ENCODE measurements around the gene PTPRB.

The PTPRB gene

GRCh38 chr12:70670948-70671347 lies 33.7 kb upstream of the PTPRB start:
- DNase-seq (ENCODE audit: low read depth), result no peak
- TF ChIP-seq MAX (IDR thresholded peaks at IDR 0.05; ENCODE audit: low read depth, low read length), result no peak
- H3K4me3 ChIP-seq (ENCODE audit: low read depth, low read length), result no peak overlapping the region

- H3K4me3 ChIP-seq (ENCODE audit: low read depth, low read length), result no peak overlapping the region
- TF ChIP-seq CTCF (IDR thresholded peaks at IDR 0.05; ENCODE audit: low read depth, low read length) (no peak), MAX (IDR thresholded peaks at IDR 0.05; ENCODE audit: low read depth, low read length) (no peak), MYC (IDR thresholded peaks at IDR 0.05; ENCODE audit: low read depth, low read length) (no peak), POLR2A (IDR thresholded peaks at IDR 0.05; ENCODE audit: extremely low read depth, insufficient read length) (no peak)
- no peak for DNase-seq (ENCODE audit: low read depth)
Observed at GRCh38 chr12:70667253-70667652, 30.0 kb upstream of the PTPRB start.

GRCh38 chr12:70666364-70666763 lies 29.1 kb upstream of the PTPRB start:
- no peak overlapping the region for H3K4me3 ChIP-seq (ENCODE audit: low read depth, low read length)
- no peak for DNase-seq (ENCODE audit: low read depth)
- no peak for TF ChIP-seq MYC (IDR thresholded peaks at IDR 0.05; ENCODE audit: low read depth, low read length)
- no peak for TF ChIP-seq CTCF (IDR thresholded peaks at IDR 0.05; ENCODE audit: low read depth, low read length)
- TF ChIP-seq POLR2A (IDR thresholded peaks at IDR 0.05; ENCODE audit: extremely low read depth, insufficient read length), result no peak
- no peak for TF ChIP-seq MAX (IDR thresholded peaks at IDR 0.05; ENCODE audit: low read depth, low read length)

GRCh38 chr12:70664465-70664881 lies 27.2 kb upstream of the PTPRB start:
- TF ChIP-seq MAX (IDR thresholded peaks at IDR 0.05; ENCODE audit: low read depth, low read length) (no peak), MYC (IDR thresholded peaks at IDR 0.05; ENCODE audit: low read depth, low read length) (no peak), CTCF (IDR thresholded peaks at IDR 0.05; ENCODE audit: low read depth, low read length) (no peak), POLR2A (IDR thresholded peaks at IDR 0.05; ENCODE audit: extremely low read depth, insufficient read length) (no peak)
- no peak overlapping the region for H3K4me3 ChIP-seq (ENCODE audit: low read depth, low read length)
- no peak for DNase-seq (ENCODE audit: low read depth)

- no peak for DNase-seq (ENCODE audit: low read depth)
- TF ChIP-seq MAX (IDR thresholded peaks at IDR 0.05; ENCODE audit: low read depth, low read length), result no peak
- no peak for TF ChIP-seq POLR2A (IDR thresholded peaks at IDR 0.05; ENCODE audit: extremely low read depth, insufficient read length)
- no peak for TF ChIP-seq CTCF (IDR thresholded peaks at IDR 0.05; ENCODE audit: low read depth, low read length)
- no peak for TF ChIP-seq MYC (IDR thresholded peaks at IDR 0.05; ENCODE audit: low read depth, low read length)
- H3K4me3 ChIP-seq (ENCODE audit: low read depth, low read length), result no peak overlapping the region
Observed at GRCh38 chr12:70663838-70664237, 26.6 kb upstream of the PTPRB start.

- no peak overlapping the region for H3K4me3 ChIP-seq (ENCODE audit: low read depth, low read length)
- DNase-seq (ENCODE audit: low read depth), result no peak
- TF ChIP-seq MAX (IDR thresholded peaks at IDR 0.05; ENCODE audit: low read depth, low read length) (no peak), CTCF (IDR thresholded peaks at IDR 0.05; ENCODE audit: low read depth, low read length) (no peak), MYC (IDR thresholded peaks at IDR 0.05; ENCODE audit: low read depth, low read length) (no peak), POLR2A (IDR thresholded peaks at IDR 0.05; ENCODE audit: extremely low read depth, insufficient read length) (no peak)
Observed at GRCh38 chr12:70661466-70662161, 24.4 kb upstream of the PTPRB start.
